IPS-18c (cell line): Measurements from ENCODE around the gene BTN2A1.

Experiments
- H3K4me3 ChIP-seq: 2 replicates; pipeline ENCODE4 v1.7.0; 2013; ENCODE audit warnings: low read depth, mild to moderate bottlenecking, low read length, moderate library complexity; ENCODE audit not compliant: insufficient read depth
- H3K9me3 ChIP-seq: one replicate; pipeline ENCODE4 v1.6.1; 2013; ENCODE audit warnings: mild to moderate bottlenecking, low read length, moderate library complexity; ENCODE audit not compliant: control insufficient read depth, insufficient read depth

The BTN2A1 gene

DNA sequence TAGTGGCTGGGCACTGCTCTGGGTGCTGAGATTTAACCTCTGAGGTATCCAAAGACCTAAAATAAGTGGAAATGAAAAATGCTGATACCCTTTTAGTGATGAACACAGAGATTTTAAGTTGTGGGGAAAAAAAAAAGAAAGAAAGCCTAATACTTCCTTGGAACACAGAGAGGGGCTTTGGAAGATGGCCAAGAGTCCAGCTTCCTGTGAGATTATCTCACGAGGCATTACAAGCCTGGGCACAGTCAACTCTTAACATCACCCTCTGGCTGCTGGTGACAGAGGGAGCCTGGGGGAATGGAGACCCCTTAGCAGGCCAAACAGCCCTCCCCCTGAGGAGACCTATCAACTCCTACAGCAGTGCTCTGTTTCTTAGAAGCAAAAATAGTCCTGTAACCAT is 19.7 kb downstream of the BTN2A1 start:
- Histone ChIP-seq H3K4me3 (no peak overlapping the region), H3K9me3 (no peaks in the 10 kb centered on the region)

DNA sequence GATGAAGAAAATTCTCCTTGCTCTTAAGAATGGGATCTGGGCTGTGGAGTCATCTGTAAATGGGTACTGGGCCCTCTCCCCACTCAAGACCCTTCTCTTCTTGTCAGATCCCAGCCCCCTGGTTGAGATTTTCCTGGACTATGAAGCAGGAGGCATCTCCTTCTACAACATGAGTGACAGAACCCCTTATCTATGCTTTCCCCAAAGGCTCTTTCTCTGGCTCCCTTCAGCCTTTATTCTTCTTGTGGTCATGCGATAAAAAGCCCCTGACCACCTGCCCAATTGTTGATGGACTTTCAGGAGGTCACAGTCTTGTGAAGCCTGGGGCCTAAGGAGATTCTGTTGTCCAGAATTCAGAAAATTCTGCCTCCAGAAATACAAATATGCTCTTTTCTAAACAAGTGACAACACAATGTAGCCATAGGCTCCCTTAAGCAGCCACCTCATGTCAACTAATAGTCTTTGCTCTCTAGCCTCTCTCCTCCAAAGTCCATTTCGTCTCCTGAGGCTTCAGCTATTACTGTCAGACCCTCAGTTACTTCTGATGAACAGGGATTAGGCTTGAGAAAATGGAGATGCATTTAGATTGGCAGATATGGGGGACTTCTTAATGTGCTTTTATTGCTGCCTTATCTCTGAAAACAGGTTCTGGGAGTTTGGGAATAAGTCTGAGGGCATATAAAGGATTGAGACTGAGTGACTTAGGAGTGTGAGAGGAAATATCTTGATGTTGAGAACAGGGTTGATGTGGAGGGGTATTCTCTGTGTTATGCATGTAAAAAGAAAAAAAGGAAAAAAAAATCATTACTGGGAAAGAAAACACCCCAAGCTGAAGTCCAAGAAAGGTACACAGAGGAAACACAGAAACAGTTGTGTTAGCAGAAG is 20.6 kb downstream of the BTN2A1 start:
- Histone ChIP-seq H3K9me3 (peaks cover 2% of the 10 kb centered on the region), H3K4me3 (no peak overlapping the region)

DNA sequence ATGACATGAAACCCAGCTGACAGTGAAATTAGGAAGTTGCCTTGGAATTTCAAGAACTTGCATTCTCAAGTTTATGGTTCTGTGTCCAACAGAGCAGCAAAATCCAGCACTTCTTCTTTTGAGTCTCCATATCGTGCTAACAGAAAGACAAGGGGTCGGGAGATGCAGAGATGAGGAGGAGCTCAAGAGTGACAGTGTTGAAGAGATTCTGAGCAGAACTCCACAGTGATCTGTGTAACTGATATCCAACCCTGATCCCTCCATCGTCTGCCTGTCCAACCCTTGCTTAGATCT is 21.2 kb downstream of the BTN2A1 start:
- Histone ChIP-seq H3K9me3 (peaks cover 2% of the 10 kb centered on the region), H3K4me3 (no peak overlapping the region)

DNA sequence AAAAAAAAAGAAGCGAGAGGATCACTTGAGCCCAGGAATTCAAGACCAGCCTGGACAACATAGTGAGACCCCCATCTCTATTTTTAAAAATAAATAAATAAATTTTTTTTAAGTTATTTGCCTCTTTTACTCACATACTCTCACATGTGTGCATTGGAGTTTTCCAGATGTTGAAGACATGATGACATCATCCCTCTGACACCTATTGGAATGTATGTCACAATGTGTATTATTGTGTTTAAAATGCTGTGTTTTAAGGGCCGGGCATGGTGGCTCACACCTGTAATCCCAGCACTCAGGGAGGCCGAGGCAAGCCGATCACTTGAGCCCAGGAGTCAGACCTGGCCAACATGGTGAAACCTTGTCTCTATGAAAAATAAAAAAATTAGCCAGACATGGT is 24.6 kb downstream of the BTN2A1 start:
- peaks cover 2% of the 10 kb centered on the region for H3K9me3 ChIP-seq
- H3K4me3 ChIP-seq = no peak overlapping the region

DNA sequence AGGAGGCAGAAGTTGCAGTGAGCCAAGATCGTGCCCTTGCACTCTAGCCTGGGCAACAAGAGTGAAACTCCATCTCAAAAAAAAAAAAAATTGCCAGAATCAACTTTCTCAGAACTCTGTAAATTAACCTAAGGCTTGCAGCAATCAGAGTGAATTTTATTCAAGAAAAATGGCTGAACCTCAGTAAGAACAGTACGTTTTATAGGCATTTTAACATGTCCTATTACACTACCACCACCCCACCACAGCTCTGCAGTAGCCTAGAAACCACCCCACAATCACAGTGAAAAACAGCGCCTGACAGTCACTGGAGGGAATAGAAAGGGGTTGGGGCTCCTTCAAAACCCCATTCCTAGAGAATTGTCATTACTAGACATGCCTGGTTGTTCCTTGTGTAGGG is 26.0 kb downstream of the BTN2A1 start:
- H3K9me3 ChIP-seq = peaks cover 2% of the 10 kb centered on the region
- H3K4me3 ChIP-seq = no peak overlapping the region

DNA sequence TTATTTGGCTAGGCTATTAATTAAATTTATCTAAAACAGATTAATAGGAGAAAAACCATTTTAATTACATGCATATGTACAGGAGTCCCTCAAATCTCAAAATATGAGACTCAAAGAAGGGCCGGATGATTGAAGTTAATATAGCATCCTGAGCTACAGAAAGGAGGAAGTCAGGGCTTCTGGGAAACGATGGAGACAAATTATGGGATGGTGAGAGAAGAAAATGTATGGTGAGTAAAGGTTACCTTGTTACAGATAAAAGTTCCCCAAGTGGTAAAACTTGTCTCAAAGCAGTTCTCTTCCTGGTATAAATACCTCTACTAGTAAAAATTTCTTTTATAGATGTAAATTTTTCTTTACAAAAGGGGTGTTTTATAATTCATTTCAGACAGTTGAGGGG is 26.4 kb downstream of the BTN2A1 start:
- Histone ChIP-seq H3K9me3 (peaks cover 2% of the 10 kb centered on the region), H3K4me3 (no peak overlapping the region)

DNA sequence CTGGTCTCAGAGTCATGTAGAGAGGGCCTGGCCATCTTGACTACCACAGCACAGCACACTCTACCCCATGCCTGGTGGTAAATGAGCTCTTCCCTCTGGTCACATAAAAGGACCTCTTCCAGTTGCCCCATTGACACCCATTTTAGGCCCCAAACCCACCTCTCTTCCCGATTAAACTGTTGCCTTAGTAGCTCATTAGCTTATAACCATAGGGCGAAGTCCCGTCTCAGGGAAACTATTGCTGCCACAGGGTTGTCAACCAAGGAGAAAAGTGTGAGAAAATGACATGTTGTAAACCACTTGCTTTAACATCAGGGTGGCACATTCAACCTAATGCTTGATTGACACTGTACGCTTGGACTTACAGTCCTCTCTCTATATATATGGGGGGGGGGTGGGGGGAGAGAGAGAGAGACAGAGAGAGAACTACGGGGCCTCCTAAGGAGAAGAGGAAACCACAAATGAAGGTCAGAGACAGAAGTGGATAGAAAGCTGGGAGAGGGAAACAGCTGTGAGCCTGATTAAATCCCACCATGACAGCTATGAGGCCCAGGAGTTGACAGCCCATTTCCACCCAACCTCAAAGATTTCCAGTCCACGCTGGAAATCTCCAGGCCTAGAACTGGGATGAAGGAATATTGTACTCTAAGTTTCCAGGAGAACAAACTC is 27.5 kb downstream of the BTN2A1 start:
- no peak overlapping the region for H3K4me3 ChIP-seq
- peaks cover 2% of the 10 kb centered on the region for H3K9me3 ChIP-seq

DNA sequence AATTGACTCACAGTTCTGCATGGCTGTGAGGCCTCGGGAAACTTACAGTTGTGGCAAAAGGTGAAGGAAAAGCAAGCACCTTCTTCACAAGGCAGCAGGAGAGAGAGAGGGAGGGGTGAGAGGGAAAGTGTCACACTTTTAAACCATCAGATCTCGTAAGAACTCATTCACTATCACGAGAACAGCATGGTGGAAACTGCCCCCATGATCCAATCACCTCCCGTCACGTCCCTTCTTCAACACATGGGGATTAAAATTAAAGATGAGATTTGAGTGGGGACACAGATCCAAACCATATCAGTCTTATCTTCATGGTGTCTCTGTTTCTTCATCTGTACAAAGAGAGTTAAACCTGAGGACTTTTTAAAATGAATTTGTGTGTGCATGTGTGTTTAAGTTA is 28.6 kb downstream of the BTN2A1 start:
- Histone ChIP-seq H3K9me3 (peaks cover 2% of the 10 kb centered on the region), H3K4me3 (no peak overlapping the region)

DNA sequence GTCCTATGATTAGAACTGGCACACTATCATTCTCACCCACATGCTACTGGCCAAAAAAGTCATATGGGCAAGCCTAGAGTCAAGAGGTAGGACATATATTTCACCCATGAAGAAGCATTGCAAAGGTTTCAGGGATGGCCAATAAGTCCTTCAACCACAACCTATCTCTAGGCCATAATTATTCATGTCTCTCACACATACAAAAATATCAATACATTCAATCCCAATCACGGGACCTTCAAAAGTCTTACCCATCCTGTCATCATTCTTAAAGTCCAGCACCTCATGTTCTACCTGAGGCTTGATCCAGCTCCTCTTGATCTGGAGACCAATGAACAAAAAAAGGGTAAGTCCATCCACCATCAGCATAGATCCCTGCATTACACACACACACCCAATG is 29.7 kb downstream of the BTN2A1 start:
- H3K9me3 ChIP-seq = peaks cover 2% of the 10 kb centered on the region
- H3K4me3 ChIP-seq = no peak overlapping the region

DNA sequence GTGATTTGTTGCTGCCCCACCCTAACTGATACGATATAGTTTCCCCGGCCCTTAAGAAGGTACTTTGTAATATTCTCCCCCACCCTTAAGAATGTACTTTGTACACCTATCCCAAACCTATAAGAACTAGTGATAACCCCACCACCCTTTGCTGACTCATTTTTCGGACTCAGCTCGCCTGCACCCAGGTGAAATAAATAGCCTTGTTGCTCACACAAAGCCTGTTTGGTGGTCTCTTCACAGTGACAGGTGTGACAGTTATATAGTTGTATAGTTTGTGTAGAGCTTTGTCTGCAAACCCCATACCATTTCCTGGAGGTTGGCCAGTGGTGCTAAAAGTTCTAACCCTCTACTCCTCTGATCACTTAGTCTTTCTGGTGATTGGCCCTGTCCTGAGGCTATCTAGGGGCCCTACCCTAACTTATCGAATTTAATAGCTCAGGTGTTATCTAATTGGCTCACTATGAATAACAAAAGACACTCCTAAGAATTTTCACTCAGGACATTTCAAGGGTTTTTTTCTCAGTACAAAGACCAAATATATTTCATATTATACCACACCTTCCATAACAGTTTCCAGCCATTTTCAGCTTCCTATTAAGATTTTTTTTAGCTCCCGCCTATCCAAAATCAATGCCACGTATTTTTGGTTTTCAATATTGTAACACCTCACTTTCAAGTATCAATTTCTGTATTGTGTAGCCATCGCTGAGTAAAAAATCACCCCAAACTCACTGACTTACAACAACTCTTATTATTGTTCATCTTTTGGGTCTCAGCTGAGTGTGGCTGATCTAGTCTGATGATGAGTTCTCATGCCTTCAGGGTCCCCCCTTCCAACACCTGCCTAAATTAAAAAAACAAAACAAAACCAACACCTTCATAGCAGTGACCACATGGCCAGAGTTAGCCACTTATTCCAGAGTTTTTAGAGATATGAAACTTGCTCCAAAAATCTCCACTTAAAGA is 32.5 kb downstream of the BTN2A1 start:
- Histone ChIP-seq H3K9me3 (no peaks in the 10 kb centered on the region), H3K4me3 (no peak overlapping the region)

DNA sequence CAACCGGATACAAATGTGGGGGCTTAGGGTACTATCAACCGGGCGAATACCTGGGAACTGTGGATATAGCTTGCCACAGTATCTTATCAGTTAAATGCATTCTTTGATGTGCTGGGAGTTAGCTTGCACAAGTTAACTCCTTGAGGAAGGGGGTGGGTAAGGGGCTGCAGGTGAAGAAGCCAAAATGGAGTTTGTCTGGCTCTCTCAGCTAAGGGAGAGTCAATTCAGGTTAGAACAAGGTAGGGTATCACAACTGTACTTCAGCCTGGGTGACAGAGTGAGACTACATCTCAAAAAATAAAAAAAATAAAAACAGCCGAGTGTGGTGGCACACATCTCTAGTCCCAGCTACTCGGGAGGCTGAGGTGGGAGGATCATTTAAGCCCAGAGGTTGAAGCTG is 33.8 kb downstream of the BTN2A1 start:
- no peaks in the 10 kb centered on the region for H3K9me3 ChIP-seq
- no peak overlapping the region for H3K4me3 ChIP-seq

DNA sequence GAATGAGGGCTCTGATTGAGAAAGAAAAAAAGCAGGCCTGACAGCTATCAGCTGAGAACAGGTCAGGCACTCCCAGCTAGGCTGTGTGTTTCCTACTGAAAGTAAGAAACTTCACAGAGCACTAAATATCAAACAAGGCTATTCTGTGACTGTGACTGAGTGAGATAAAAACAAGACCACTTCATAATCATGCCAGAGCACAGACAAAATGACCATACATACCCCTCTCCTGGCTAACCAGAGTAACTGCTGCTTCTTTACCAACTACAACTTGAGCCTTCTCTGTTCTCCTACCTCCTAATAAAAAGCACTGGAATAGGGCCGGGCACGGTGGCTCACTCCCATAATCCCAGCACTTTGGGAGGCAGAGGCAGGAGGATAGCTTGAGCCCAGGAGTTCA is 35.5 kb downstream of the BTN2A1 start:
- Histone ChIP-seq H3K9me3 (no peaks in the 10 kb centered on the region), H3K4me3 (no peak overlapping the region)

DNA sequence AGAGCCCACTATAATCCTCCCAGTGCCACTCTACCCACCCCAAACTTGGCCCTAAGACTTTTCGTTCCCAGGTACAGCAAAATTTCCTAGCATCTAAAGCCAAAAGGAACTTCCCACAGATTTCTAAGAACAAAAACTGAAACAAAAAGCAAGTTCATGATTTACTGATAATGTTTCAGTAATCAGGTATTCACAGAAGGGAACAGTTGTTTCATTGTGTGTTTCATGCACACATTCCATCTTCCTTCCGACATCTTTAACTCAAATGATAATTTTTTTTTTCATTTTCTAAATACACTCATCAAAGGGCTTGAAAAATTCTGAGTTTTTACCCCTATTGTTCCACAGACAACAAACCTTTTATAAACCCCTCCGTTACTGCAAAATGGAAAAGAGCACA is 36.4 kb downstream of the BTN2A1 start:
- no peak overlapping the region for H3K4me3 ChIP-seq
- no peaks in the 10 kb centered on the region for H3K9me3 ChIP-seq

DNA sequence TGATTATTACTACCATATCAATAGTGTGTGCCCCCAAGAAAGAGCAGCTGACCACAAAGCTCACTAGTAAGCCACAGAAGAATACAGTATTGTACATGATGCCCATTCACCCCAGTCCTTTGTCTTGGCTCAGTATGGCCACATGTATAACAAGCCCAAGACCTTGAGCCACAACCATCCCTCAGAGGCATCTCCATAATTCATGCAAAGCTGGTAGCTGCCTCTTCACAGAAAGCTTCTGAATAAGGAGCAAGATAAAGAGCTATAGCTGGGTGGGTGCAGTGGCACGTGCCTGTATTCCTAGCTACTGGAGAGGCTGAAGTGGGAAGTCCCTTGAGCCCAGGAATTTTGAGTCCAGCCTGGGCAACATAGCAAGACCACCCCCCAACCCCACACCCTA is 37.5 kb downstream of the BTN2A1 start:
- Histone ChIP-seq H3K4me3 (no peak overlapping the region), H3K9me3 (no peaks in the 10 kb centered on the region)

DNA sequence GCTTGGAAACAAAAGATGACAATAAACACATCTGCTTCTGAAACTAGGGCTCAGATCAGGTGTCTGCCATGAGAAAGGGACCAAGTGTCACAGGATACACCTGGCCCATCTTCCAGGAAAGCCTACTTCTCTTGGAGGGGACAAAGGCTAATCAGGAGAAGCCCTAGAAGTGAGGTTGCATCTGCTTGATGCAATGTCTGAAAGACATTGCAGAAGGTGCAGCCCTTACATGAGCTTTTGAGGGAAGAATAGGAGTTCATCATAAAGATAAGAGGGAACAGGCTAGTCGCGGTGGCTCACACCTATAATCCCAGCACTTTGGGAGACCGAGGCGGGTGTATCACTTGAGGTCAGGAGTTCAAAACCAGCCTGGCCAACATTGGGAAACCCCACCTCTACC is 39.9 kb downstream of the BTN2A1 start:
- Histone ChIP-seq H3K9me3 (peaks cover 5% of the 10 kb centered on the region), H3K4me3 (no peak overlapping the region)

DNA sequence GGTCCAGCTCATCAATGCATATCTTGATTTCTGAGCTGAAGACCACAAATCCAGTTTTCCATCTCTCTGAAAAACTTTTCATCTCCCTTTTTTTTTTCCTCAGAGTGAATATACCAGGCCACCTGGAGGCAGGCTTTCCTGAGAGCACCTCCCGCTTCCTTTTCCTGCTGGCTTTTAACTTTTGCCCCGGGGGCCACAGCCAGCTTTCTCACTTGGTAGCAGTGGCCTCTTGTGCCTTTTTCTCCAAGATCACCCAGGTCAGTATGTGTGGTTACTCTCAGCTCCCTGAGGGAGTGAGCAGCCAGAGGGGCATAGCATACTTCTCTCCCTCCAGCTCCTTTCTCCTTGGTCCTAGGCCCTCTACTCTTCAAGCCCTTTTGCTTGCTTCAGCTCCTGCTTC is 42.3 kb downstream of the BTN2A1 start, which contains the start of gene BTN1A1:
BTN1A1 (plus strand) TSS at position 202 of the 400 bp plus-strand sequence. CDS start 984 bp downstream, outside the sequence.
- peaks cover 5% of the 10 kb centered on the region for H3K9me3 ChIP-seq

DNA sequence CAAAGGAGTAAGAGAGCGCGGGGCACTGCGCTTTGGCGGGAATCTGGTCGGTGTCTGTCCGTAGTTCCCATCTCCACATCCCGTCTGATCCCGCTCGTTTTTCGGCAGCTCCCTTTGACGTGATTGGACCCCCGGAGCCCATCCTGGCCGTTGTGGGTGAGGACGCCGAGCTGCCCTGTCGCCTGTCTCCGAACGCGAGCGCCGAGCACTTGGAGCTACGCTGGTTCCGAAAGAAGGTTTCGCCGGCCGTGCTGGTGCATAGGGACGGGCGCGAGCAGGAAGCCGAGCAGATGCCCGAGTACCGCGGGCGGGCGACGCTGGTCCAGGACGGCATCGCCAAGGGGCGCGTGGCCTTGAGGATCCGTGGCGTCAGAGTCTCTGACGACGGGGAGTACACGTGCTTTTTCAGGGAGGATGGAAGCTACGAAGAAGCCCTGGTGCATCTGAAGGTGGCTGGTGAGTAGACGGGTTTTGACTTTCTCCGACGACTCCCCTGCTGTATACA is 43.8 kb downstream of the BTN2A1 start:
- Histone ChIP-seq H3K4me3 (peak overlapping the region; percentile 60), H3K9me3 (peaks cover 5% of the 10 kb centered on the region)

More for the DNA sequence above, 42.3 kb downstream of the BTN2A1 start, which contains the start of gene BTN1A1:
- H3K4me3 ChIP-seq = peak within 1 kb of the TSS; percentile 60; the same call in 1 of the 2 replicates
